Measurements from ENCODE around the gene SLF2. TPM values are rescaled to one million over a fixed set of nuclear protein-coding genes. Genes with fewer than 3 reads are reported as not detected.

SLF2 gene
- total RNA-seq, 2 experiments from 2014 or later, result 52.1 to 58.2 TPM

GRCh38 chr10:101005361-101005760 lies 92.6 kb downstream of the SLF2 start:
- no peaks in the 10 kb centered on the region for H4K20me1 ChIP-seq (ENCODE audit: insufficient read depth, low read length)
- H3K4me1 ChIP-seq (ENCODE audit: insufficient read depth, low read length, poor library complexity, severe bottlenecking), result no peaks in the 10 kb centered on the region
- H3K4me3 ChIP-seq (ENCODE audit: low read depth, low read length, poor library complexity, severe bottlenecking), result no peak overlapping the region
- H3K4me2 ChIP-seq (ENCODE audit: low read length), result no peak overlapping the region
- no peaks in the 10 kb centered on the region for H3K9me3 ChIP-seq (ENCODE audit: low read length)
- TF ChIP-seq EZH2phosphoT487 (IDR thresholded peaks at IDR 0.05; ENCODE audit: borderline replicate concordance, low read depth, low read length) (no peak), CTCF (conservative IDR thresholded peaks at IDR 0.05; ENCODE audit: low read length) (no peak)
- H3K9me2 ChIP-seq (ENCODE audit: insufficient read depth, low read length), result no peaks in the 10 kb centered on the region
- BruUV-seq (replicated peaks), result no TSS peak
- H3K27ac ChIP-seq (ENCODE audit: low read depth, low read length, poor library complexity, severe bottlenecking), result no peak overlapping the region
- no peaks in the 10 kb centered on the region for H3K79me2 ChIP-seq (ENCODE audit: insufficient read depth, low read depth, low read length)
- H2AFZ ChIP-seq (ENCODE audit: low read length), result no peak overlapping the region
- POLR2A ChIA-PET, result interaction anchor here (0.5 kb wide), 1 partner anchor 1825 kb away, joined by 3 read pairs; no protein-coding TSS in a partner anchor
- no peak for DNase-seq (ENCODE audit: low spot score)
- CTCF ChIA-PET (ENCODE audit: unreplicated experiment), result interaction anchor here (2.4 kb wide), 1 partner anchor 9 kb away, joined by 6 read pairs; no protein-coding TSS in a partner anchor
- intact Hi-C loops (cut with micrococcal nuclease; ENCODE audit: unreplicated experiment), result no loop called here
- H3K36me3 ChIP-seq (ENCODE audit: insufficient read depth, low read length), result no peaks in the 10 kb centered on the region

- BruUV-seq (replicated peaks), result no TSS peak
- POLR2A ChIA-PET, result interaction anchor here (0.5 kb wide), 1 partner anchor 1824 kb away, joined by 3 read pairs; no protein-coding TSS in a partner anchor
- no peak for TF ChIP-seq CTCF (conservative IDR thresholded peaks at IDR 0.05; ENCODE audit: low read length)
- TF ChIP-seq EZH2phosphoT487 (IDR thresholded peaks at IDR 0.05; ENCODE audit: borderline replicate concordance, low read depth, low read length), result no peak
Measured at GRCh38 chr10:101005869-101006567, 93.3 kb downstream of the SLF2 start.

GRCh38 chr10:101006593-101007098 lies 93.9 kb downstream of the SLF2 start:
- no peaks in the 10 kb centered on the region for H3K36me3 ChIP-seq (ENCODE audit: insufficient read depth, low read length)
- no peaks in the 10 kb centered on the region for H3K4me1 ChIP-seq (ENCODE audit: insufficient read depth, low read length, poor library complexity, severe bottlenecking)
- no peak for TF ChIP-seq CTCF (conservative IDR thresholded peaks at IDR 0.05; ENCODE audit: low read length)
- TF ChIP-seq EZH2phosphoT487 (IDR thresholded peaks at IDR 0.05; ENCODE audit: borderline replicate concordance, low read depth, low read length), result no peak
- DNase-seq (ENCODE audit: low spot score), result no peak
- no peaks in the 10 kb centered on the region for H4K20me1 ChIP-seq (ENCODE audit: insufficient read depth, low read length)
- no peak overlapping the region for H3K4me3 ChIP-seq (ENCODE audit: low read depth, low read length, poor library complexity, severe bottlenecking)
- CTCF ChIA-PET (ENCODE audit: unreplicated experiment), result no interaction called here
- no peak overlapping the region for H2AFZ ChIP-seq (ENCODE audit: low read length)
- no peaks in the 10 kb centered on the region for H3K9me2 ChIP-seq (ENCODE audit: insufficient read depth, low read length)
- BruUV-seq (replicated peaks), result no TSS peak
- intact Hi-C loops (cut with micrococcal nuclease; ENCODE audit: unreplicated experiment), result no loop called here
- no peaks in the 10 kb centered on the region for H3K79me2 ChIP-seq (ENCODE audit: insufficient read depth, low read depth, low read length)
- no peaks in the 10 kb centered on the region for H3K9me3 ChIP-seq (ENCODE audit: low read length)
- POLR2A ChIA-PET, result no interaction called here
- H3K27ac ChIP-seq (ENCODE audit: low read depth, low read length, poor library complexity, severe bottlenecking), result no peak overlapping the region
- H3K4me2 ChIP-seq (ENCODE audit: low read length), result no peak overlapping the region

More at GRCh38 chr10:101005869-101006567, 93.3 kb downstream of the SLF2 start:
- DNase-seq (ENCODE audit: low spot score), result no peak
- Histone ChIP-seq H3K79me2 (ENCODE audit: insufficient read depth, low read depth, low read length) (no peaks in the 10 kb centered on the region), H3K4me2 (ENCODE audit: low read length) (no peak overlapping the region), H3K4me3 (ENCODE audit: low read depth, low read length, poor library complexity, severe bottlenecking) (no peak overlapping the region), H3K4me1 (ENCODE audit: insufficient read depth, low read length, poor library complexity, severe bottlenecking) (no peaks in the 10 kb centered on the region), H3K9me3 (ENCODE audit: low read length) (no peaks in the 10 kb centered on the region), H3K27ac (ENCODE audit: low read depth, low read length, poor library complexity, severe bottlenecking) (no peak overlapping the region), H3K36me3 (ENCODE audit: insufficient read depth, low read length) (no peaks in the 10 kb centered on the region), H4K20me1 (ENCODE audit: insufficient read depth, low read length) (no peaks in the 10 kb centered on the region), H2AFZ (ENCODE audit: low read length) (no peak overlapping the region), H3K9me2 (ENCODE audit: insufficient read depth, low read length) (no peaks in the 10 kb centered on the region)
- CTCF ChIA-PET (ENCODE audit: unreplicated experiment), result interaction anchor here (2.4 kb wide), 1 partner anchor 8 kb away, joined by 6 read pairs; no protein-coding TSS in a partner anchor
- intact Hi-C loops (cut with micrococcal nuclease; ENCODE audit: unreplicated experiment), result no loop called here
